ENCODE results near the gene NLGN4X. TPM values are rescaled to one million over a fixed set of nuclear protein-coding genes. Genes with fewer than 3 reads are reported as not detected.

The NLGN4X gene
- polyA plus RNA-seq, 1 experiment: 1.1 TPM

DNA sequence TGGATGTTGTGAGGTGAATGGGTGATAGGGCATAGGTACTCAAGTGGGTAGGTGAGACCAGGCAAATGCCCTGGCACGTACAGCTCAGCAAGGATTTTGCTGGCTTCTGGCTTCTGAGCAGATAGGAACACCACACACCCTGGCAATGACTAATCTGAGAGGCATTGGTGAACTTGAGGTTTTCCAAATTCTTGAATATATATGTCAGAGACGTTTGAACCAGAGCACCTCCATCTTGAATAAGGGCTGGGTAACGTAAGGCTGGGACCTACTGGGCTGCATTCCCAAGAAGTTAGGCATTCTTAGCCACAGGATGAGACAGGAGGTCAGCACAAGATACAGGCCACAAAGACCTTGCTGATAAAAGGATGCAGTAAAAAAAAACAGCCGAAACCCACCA is 204.5 kb downstream of the NLGN4X start:
- no peaks in the 10 kb centered on the region for H3K27me3 ChIP-seq (ENCODE audit: control insufficient read depth, insufficient read depth, low read length)
- TF ChIP-seq, protein P1, sequence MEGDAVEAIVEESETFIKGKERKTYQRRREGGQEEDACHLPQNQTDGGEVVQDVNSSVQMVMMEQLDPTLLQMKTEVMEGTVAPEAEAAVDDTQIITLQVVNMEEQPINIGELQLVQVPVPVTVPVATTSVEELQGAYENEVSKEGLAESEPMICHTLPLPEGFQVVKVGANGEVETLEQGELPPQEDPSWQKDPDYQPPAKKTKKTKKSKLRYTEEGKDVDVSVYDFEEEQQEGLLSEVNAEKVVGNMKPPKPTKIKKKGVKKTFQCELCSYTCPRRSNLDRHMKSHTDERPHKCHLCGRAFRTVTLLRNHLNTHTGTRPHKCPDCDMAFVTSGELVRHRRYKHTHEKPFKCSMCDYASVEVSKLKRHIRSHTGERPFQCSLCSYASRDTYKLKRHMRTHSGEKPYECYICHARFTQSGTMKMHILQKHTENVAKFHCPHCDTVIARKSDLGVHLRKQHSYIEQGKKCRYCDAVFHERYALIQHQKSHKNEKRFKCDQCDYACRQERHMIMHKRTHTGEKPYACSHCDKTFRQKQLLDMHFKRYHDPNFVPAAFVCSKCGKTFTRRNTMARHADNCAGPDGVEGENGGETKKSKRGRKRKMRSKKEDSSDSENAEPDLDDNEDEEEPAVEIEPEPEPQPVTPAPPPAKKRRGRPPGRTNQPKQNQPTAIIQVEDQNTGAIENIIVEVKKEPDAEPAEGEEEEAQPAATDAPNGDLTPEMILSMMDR (IDR thresholded peaks at IDR 0.05; ENCODE audit: insufficient read depth, low read depth, low read length): no peak
- DNase-seq (ENCODE audit: low read depth): no peak
- POLR2A ChIA-PET: no interaction called here
- no peak overlapping the region for H3K4me3 ChIP-seq (ENCODE audit: low read depth, low read length)
- no peaks in the 10 kb centered on the region for H3K36me3 ChIP-seq (ENCODE audit: control insufficient read depth, insufficient read depth, low read length)
- CTCF ChIA-PET: no interaction called here

DNA sequence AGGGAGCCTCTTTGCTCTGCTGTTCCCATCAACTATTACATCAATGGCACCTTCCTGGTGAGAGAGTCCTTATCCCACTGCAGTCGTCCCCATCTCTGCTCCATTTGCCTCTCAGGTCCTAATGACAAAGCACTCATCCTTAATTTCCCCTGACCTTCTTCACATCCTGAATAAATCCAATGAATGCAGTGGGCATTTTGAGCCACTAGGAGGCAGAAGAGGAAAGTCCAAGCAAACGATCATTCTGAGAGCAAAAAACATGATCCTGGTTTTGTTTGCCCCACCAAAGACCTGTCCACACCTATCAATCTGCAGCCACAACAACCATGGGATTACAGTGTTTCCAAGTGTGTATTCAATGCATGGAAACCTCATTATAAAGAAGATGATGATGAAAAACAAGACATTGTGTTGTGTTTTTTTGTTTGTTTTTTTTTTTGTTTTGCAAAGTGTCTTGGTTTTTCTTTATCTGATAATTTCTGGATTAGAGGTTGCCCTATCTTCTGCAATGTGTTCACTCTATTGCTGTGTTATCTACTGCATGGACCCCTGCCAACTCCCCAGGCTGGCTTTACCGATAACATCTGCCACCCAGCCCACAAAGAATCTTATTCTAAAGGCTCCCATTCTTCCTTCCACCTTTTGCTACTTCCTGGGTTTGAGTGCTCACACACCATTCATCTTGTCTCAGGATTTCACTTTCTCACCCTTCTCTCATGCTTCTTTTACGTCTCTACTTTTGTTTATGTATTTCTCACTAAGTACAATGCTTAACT is 207.2 kb downstream of the NLGN4X start:
- H3K27me3 ChIP-seq (ENCODE audit: control insufficient read depth, insufficient read depth, low read length): no peaks in the 10 kb centered on the region
- H3K36me3 ChIP-seq (ENCODE audit: control insufficient read depth, insufficient read depth, low read length): no peaks in the 10 kb centered on the region
- no peak for DNase-seq (ENCODE audit: low read depth)
- ChIA-PET POLR2A (no interaction called here), CTCF (no interaction called here)
- no peak overlapping the region for H3K4me3 ChIP-seq (ENCODE audit: low read depth, low read length)
- TF ChIP-seq, protein P1 (IDR thresholded peaks at IDR 0.05; ENCODE audit: insufficient read depth, low read depth, low read length): peak; percentile 45

DNA sequence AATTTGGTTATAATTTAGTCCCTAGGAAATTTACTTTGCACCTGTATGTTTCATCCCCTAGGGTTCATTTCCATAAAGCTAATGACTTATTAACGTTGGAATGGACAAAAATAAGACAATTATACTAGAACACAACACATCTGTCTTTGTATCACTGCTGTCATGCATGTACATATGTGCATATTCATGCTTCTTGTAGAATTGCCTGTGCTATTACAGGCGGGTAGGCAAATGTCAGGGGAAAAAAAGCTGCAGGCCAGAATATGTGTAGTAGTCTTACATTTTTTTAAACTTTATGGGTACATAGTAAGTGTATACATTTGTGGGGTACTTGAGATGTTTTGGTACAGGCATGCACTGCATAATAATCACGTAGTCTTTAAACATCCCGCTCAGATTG is 209.6 kb downstream of the NLGN4X start:
- ChIA-PET CTCF (no interaction called here), POLR2A (no interaction called here)
- H3K4me3 ChIP-seq (ENCODE audit: low read depth, low read length): no peak overlapping the region
- TF ChIP-seq, protein P1 (IDR thresholded peaks at IDR 0.05; ENCODE audit: insufficient read depth, low read depth, low read length): no peak
- no peaks in the 10 kb centered on the region for H3K27me3 ChIP-seq (ENCODE audit: control insufficient read depth, insufficient read depth, low read length)
- no peak for DNase-seq (ENCODE audit: low read depth)
- H3K36me3 ChIP-seq (ENCODE audit: control insufficient read depth, insufficient read depth, low read length): no peaks in the 10 kb centered on the region

DNA sequence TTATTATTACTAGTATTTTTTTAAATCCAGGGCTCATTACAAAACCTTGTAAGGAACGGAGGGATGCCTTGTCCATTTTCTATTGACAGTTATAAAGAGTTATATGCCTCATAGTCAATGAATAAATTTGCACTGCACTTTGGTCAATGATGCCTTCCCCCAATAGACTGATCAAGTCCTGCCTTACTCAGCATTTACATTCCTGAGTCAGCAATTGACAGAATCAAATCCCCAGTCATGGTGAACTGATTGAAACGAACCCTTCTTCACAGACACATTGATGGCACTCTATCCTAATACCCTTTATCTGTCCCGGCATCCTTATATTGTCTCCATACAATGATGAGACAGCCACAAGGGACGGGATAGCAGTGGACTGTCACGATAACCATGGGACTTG is 213.2 kb downstream of the NLGN4X start:
- CTCF ChIA-PET: no interaction called here
- no peak overlapping the region for H3K4me3 ChIP-seq (ENCODE audit: low read depth, low read length)

DNA sequence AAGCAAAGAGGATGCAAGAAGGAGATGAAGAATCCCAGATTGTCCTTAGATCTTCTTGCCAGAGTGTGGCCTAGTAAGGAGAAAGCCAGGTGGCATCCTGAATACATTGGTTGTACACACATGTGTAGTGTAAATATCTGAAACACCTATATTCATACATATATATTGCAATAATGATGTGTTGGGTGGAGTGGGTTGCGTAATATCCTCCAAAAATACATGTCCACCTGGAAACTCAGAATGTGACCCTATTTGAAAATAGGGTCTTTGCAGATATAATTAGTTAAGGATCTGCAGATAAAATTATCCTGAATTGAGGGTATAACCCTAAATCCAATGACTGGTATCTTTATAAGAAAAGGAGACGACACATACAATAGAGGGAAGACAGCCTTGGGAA is 216.3 kb downstream of the NLGN4X start:
- H3K4me3 ChIP-seq (ENCODE audit: low read depth, low read length): no peak overlapping the region
- DNase-seq (ENCODE audit: low read depth): no peak
- TF ChIP-seq, protein P1 (IDR thresholded peaks at IDR 0.05; ENCODE audit: insufficient read depth, low read depth, low read length): no peak
- H3K27me3 ChIP-seq (ENCODE audit: control insufficient read depth, insufficient read depth, low read length): no peaks in the 10 kb centered on the region
- CTCF ChIA-PET: no interaction called here
- no peaks in the 10 kb centered on the region for H3K36me3 ChIP-seq (ENCODE audit: control insufficient read depth, insufficient read depth, low read length)
- POLR2A ChIA-PET: no interaction called here

More for the DNA sequence above, 213.2 kb downstream of the NLGN4X start:
- POLR2A ChIA-PET: no interaction called here
- TF ChIP-seq, protein P1 (IDR thresholded peaks at IDR 0.05; ENCODE audit: insufficient read depth, low read depth, low read length): no peak
- DNase-seq (ENCODE audit: low read depth): no peak
- no peaks in the 10 kb centered on the region for H3K27me3 ChIP-seq (ENCODE audit: control insufficient read depth, insufficient read depth, low read length)
- H3K36me3 ChIP-seq (ENCODE audit: control insufficient read depth, insufficient read depth, low read length): no peaks in the 10 kb centered on the region
